Measurements from ENCODE around the gene HMGN4. TPM values are rescaled to one million over a fixed set of nuclear protein-coding genes. Genes with fewer than 3 reads are reported as not detected.

Gene HMGN4
- total RNA-seq, 1 donor from 2014 or later, result 81.8 TPM

GRCh38 chr6:26553635-26554446, 15.7 kb downstream of the HMGN4 start:
- H3K27ac ChIP-seq, result no peak overlapping the region
- peaks cover 3% of the 10 kb centered on the region for H3K4me1 ChIP-seq
- peaks cover 59% of the 10 kb centered on the region for H3F3A ChIP-seq (ENCODE audit: low read depth)
- Mint-ChIP-seq H3K4me3 (no peak overlapping the region), H3K4me1 (peaks cover 21% of the 10 kb centered on the region), H3K27me3 (ENCODE audit: insufficient read depth, low read depth) (peaks cover 17% of the 10 kb centered on the region), H3K9me3 (peaks cover 4% of the 10 kb centered on the region), H3K36me3 (peaks cover 2% of the 10 kb centered on the region), H3K27ac (no peak overlapping the region)
- H3K9ac ChIP-seq, result no peak overlapping the region
- DNase-seq (ENCODE audit: low spot score), result peak; percentile 82
- H3K36me3 ChIP-seq, result no peaks in the 10 kb centered on the region
- H3K79me2 ChIP-seq (ENCODE audit: low read depth), result no peaks in the 10 kb centered on the region
- H3K27me3 ChIP-seq, result no peaks in the 10 kb centered on the region
- H2AFZ ChIP-seq (replicated peaks), result peak overlapping the region; percentile 88
- TF ChIP-seq EZH2 (IDR thresholded peaks at IDR 0.05) (no peak), CTCF (IDR thresholded peaks at IDR 0.05) (no peak), EZH2phosphoT487 (IDR thresholded peaks at IDR 0.05) (no peak)
- H3K4me3 ChIP-seq, result peak overlapping the region; percentile 85
- peaks cover 6% of the 10 kb centered on the region for H4K20me1 ChIP-seq (ENCODE audit: low read depth)
- H3K9me3 ChIP-seq (ENCODE audit: low read depth), result no peaks in the 10 kb centered on the region
- peak overlapping the region; percentile 91 for H3K4me2 ChIP-seq

GRCh38 chr6:26554447-26554696, 16.2 kb downstream of the HMGN4 start:
- Histone ChIP-seq H3F3A (ENCODE audit: low read depth) (peaks cover 59% of the 10 kb centered on the region), H3K27me3 (no peaks in the 10 kb centered on the region), H3K79me2 (ENCODE audit: low read depth) (no peaks in the 10 kb centered on the region), H3K36me3 (no peaks in the 10 kb centered on the region), H3K27ac (no peak overlapping the region), H4K20me1 (ENCODE audit: low read depth) (peaks cover 6% of the 10 kb centered on the region), H3K9ac (no peak overlapping the region), H3K4me2 (peak overlapping the region; percentile 91), H3K9me3 (ENCODE audit: low read depth) (no peaks in the 10 kb centered on the region), H3K4me3 (peak overlapping the region; percentile 85), H3K4me1 (peaks cover 3% of the 10 kb centered on the region), H2AFZ (replicated peaks) (peak overlapping the region; percentile 6)
- no peak overlapping the region for H3K4me3 Mint-ChIP-seq
- TF ChIP-seq EZH2 (IDR thresholded peaks at IDR 0.05) (no peak), EZH2phosphoT487 (IDR thresholded peaks at IDR 0.05) (no peak), CTCF (IDR thresholded peaks at IDR 0.05) (no peak)
- peaks cover 17% of the 10 kb centered on the region for H3K27me3 Mint-ChIP-seq (ENCODE audit: insufficient read depth, low read depth)
- H3K27ac Mint-ChIP-seq, result no peak overlapping the region
- H3K4me1 Mint-ChIP-seq, result peaks cover 21% of the 10 kb centered on the region
- no peak for DNase-seq (ENCODE audit: low spot score)
- H3K9me3 Mint-ChIP-seq, result peaks cover 4% of the 10 kb centered on the region
- peaks cover 2% of the 10 kb centered on the region for H3K36me3 Mint-ChIP-seq

GRCh38 chr6:26554697-26555504, 16.7 kb downstream of the HMGN4 start:
- no peak overlapping the region for H3K27ac ChIP-seq
- no peak overlapping the region for H3K4me3 Mint-ChIP-seq
- H3K27me3 Mint-ChIP-seq (ENCODE audit: insufficient read depth, low read depth), result peaks cover 17% of the 10 kb centered on the region
- H3K9me3 ChIP-seq (ENCODE audit: low read depth), result no peaks in the 10 kb centered on the region
- peaks cover 55% of the 10 kb centered on the region for H3F3A ChIP-seq (ENCODE audit: low read depth)
- H2AFZ ChIP-seq (replicated peaks), result peak overlapping the region; percentile 70
- H3K27ac Mint-ChIP-seq, result no peak overlapping the region
- peaks cover 2% of the 10 kb centered on the region for H3K36me3 Mint-ChIP-seq
- H3K4me1 ChIP-seq, result peaks cover 3% of the 10 kb centered on the region
- H3K4me3 ChIP-seq, result peak overlapping the region; percentile 85
- peak; percentile 69 for DNase-seq (ENCODE audit: low spot score)
- H3K27me3 ChIP-seq, result no peaks in the 10 kb centered on the region
- H3K4me2 ChIP-seq, result peak overlapping the region; percentile 91
- H3K36me3 ChIP-seq, result no peaks in the 10 kb centered on the region
- H3K79me2 ChIP-seq (ENCODE audit: low read depth), result no peaks in the 10 kb centered on the region
- no peak for TF ChIP-seq EZH2phosphoT487 (IDR thresholded peaks at IDR 0.05)
- no peak for TF ChIP-seq CTCF (IDR thresholded peaks at IDR 0.05)
- no peak for TF ChIP-seq EZH2 (IDR thresholded peaks at IDR 0.05)
- peaks cover 6% of the 10 kb centered on the region for H4K20me1 ChIP-seq (ENCODE audit: low read depth)
- no peak overlapping the region for H3K9ac ChIP-seq
- H3K9me3 Mint-ChIP-seq, result peaks cover 4% of the 10 kb centered on the region
- H3K4me1 Mint-ChIP-seq, result peaks cover 19% of the 10 kb centered on the region

All from neural progenitor cell (in vitro differentiated cells).